HG03060 (cell line): ENCODE data around the gene TRMT112.
A peak's percentile ranks its signal among the peaks of the same experiment; 100 is the strongest.
"Not testable (repeated sequence)": the region's sequence is repeated elsewhere in the genome, so short reads cannot be mapped to it uniquely, and the experiment has no call there.

ENCODE experiments used
- ATAC-seq: cut with Tn5 transposase; IDR thresholded peaks from one replicate; pipeline ENCODE4 v1.9.1; 2021; ENCODE audit warnings: low read depth, moderate number of reproducible peaks; ENCODE audit not compliant: unreplicated experiment

Gene TRMT112

GRCh38 chr11:64334764-64335735 lies 17.7 kb upstream of the TRMT112 start:
- peak; percentile 61 for ATAC-seq

GRCh38 chr11:64333556-64333955 lies 16.2 kb upstream of the TRMT112 start:
- no peak for ATAC-seq

GRCh38 chr11:64331569-64332371 lies 14.4 kb upstream of the TRMT112 start:
- ATAC-seq, result no peak

GRCh38 chr11:64330888-64331287 lies 13.5 kb upstream of the TRMT112 start:
- ATAC-seq, result no peak

GRCh38 chr11:64327993-64328392 lies 10.6 kb upstream of the TRMT112 start:
- ATAC-seq, result no peak

GRCh38 chr11:64327375-64327774 lies 10.0 kb upstream of the TRMT112 start:
- ATAC-seq, result no peak

- no peak for ATAC-seq
Measured at GRCh38 chr11:64324692-64325469, 7.5 kb upstream of the TRMT112 start.

- not testable (repeated sequence) for ATAC-seq
Measured at GRCh38 chr11:64323984-64324383, 6.6 kb upstream of the TRMT112 start.

GRCh38 chr11:64323373-64323772 lies 6.0 kb upstream of the TRMT112 start:
- no peak for ATAC-seq

GRCh38 chr11:64322925-64323260 lies 5.5 kb upstream of the TRMT112 start:
- ATAC-seq, result no peak

GRCh38 chr11:64321533-64321932 lies 4.2 kb upstream of the TRMT112 start:
- ATAC-seq, result no peak

GRCh38 chr11:64321026-64321425 lies 3.7 kb upstream of the TRMT112 start:
- no peak for ATAC-seq

GRCh38 chr11:64320556-64320955 lies 3.2 kb upstream of the TRMT112 start:
- ATAC-seq, result no peak

GRCh38 chr11:64318766-64319761 lies 1.7 kb upstream of the TRMT112 start:
- ATAC-seq, result no peak

GRCh38 chr11:64317961-64318765 lies 804 bp upstream of the TRMT112 start, which contains the start of gene PRDX5:
Gene PRDX5, plus strand, starts transcription at chr11:64318121. Its CDS starts 95 bp downstream, at chr11:64318216.
- ATAC-seq, result peak; percentile 33

GRCh38 chr11:64316672-64317324 lies 561 bp downstream of the TRMT112 start:
- no peak for ATAC-seq

- ATAC-seq, result not testable (repeated sequence)
Measured at GRCh38 chr11:64315667-64316526, 1.5 kb downstream of the TRMT112 start.
